HepG2 (cell line): Measurements from ENCODE around the gene GPR62. TPM values are rescaled to one million over a fixed set of nuclear protein-coding genes. Genes with fewer than 3 reads are reported as not detected.

ENCODE experiments used
- CREB1 ChIP-seq, 2 experiments: fragments of 450-650 bp in 1 of 2; IDR thresholded peaks; 2 replicates each; pipeline ENCODE4 v1.6.1; 2016 to 2017; ENCODE audit warnings: control low read depth in 1 of 2, mild to moderate bottlenecking in 1 of 2, missing compliant biosample characterization in 1 of 2, missing genetic modification characterization in 1 of 2
- NBN ChIP-seq: fragments of 450-650 bp; conservative IDR thresholded peaks from 2 replicates; pipeline ENCODE4 v1.6.1; 2017
- NR3C1 ChIP-seq: sonication (generic); formaldehyde crosslinking; IDR thresholded peaks from 2 replicates; pipeline ENCODE4 v1.4.0; 2020; ENCODE audit warnings: missing genetic modification reagents
- PAF1 ChIP-seq: IDR thresholded peaks from 2 replicates; pipeline ENCODE4 v1.6.1; 2016; ENCODE audit warnings: missing genetic modification reagents, missing compliant biosample characterization
- RARA ChIP-seq: IDR thresholded peaks from 2 replicates; pipeline ENCODE4 v1.6.1; 2016; ENCODE audit warnings: missing genetic modification reagents, missing compliant biosample characterization
- SNAPC2 ChIP-seq: sonication (generic); formaldehyde crosslinking; IDR thresholded peaks from 2 replicates; pipeline ENCODE4 v1.8.1; 2022; ENCODE audit warnings: mild to moderate bottlenecking, missing genetic modification reagents
- TCF12 ChIP-seq, 2 experiments: fragments of 450-650 bp in 1 of 2; sonication (generic) in 1 of 2; formaldehyde crosslinking in 1 of 2; IDR thresholded peaks; 2 replicates each; pipeline versions ENCODE4 v1.6.1 to v1.8.0; 2017 to 2022; ENCODE audit warnings: antibody characterized with exemption in 1 of 2, mild to moderate bottlenecking in 1 of 2, missing genetic modification reagents in 1 of 2, moderate library complexity in 1 of 2
- TCF7 ChIP-seq: sonication (generic); IDR thresholded peaks from 2 replicates; pipeline ENCODE4 v1.6.1; 2016; ENCODE audit warnings: antibody characterized with exemption, low read depth
- THAP11 ChIP-seq: IDR thresholded peaks from 2 replicates; pipeline ENCODE4 v1.6.1; 2016; ENCODE audit warnings: missing biosample characterization, missing genetic modification reagents
- ZMAT3 ChIP-seq: sonication (generic); formaldehyde crosslinking; conservative IDR thresholded peaks from 2 replicates; pipeline ENCODE4 v1.7.0; 2021; ENCODE audit warnings: missing genetic modification reagents
- ZNF543 ChIP-seq: sonication (generic); formaldehyde crosslinking; IDR thresholded peaks from 2 replicates; pipeline ENCODE4 v1.4.0; 2020; ENCODE audit warnings: mild to moderate bottlenecking, missing genetic modification reagents
- ZNF558 ChIP-seq: sonication (generic); formaldehyde crosslinking; IDR thresholded peaks from 2 replicates; pipeline ENCODE4 v1.9.0; 2022; ENCODE audit warnings: mild to moderate bottlenecking, missing genetic modification reagents, borderline replicate concordance
- ZNF724P ChIP-seq: sonication (generic); formaldehyde crosslinking; IDR thresholded peaks from 2 replicates; pipeline ENCODE4 v1.8.0; 2022; ENCODE audit warnings: missing genetic modification reagents, borderline replicate concordance
- polyA plus RNA-seq, 8 experiments: library from polyadenylated mRNA; depleted of rRNA in 3 of 8; stranded (reverse) in 7 of 8; unstranded in 1 of 8; fragments of >200 nt; fragmentation: Illumina TruSeq in 4 of 8; extraction: Trizol in 4 of 8; gene quantifications; 2 replicates each; pipeline versions ENCODE4 v1.2.1 to v1.2.3, GENCODE V29; 2011 to 2016; ENCODE audit warnings: low read depth in 4 of 8, missing spikeins in 1 of 8, mixed read lengths in 1 of 8; ENCODE audit not compliant: insufficient read depth in 1 of 8
- total RNA-seq, 5 experiments: library from RNA; depleted of rRNA; stranded (reverse); fragments of >200 nt; fragmentation: Illumina TruSeq; extraction: Trizol; gene quantifications; 2 replicates each; pipeline ENCODE4 v1.2.3, GENCODE V29; 2016; ENCODE audit warnings: low read depth in 1 of 5
- TF ChIP-seq, protein P1 (sequence below): sonication (generic); formaldehyde crosslinking; IDR thresholded peaks from 2 replicates; pipeline ENCODE4 v1.5.1; 2020; ENCODE audit warnings: missing genetic modification reagents, mild to moderate bottlenecking, borderline replicate concordance
- TF ChIP-seq, protein P2 (sequence below): sonication (generic); formaldehyde crosslinking; IDR thresholded peaks from 2 replicates; pipeline ENCODE4 v1.8.0; 2022; ENCODE audit warnings: mild to moderate bottlenecking, missing genetic modification reagents
- TF ChIP-seq, protein P3 (sequence below): IDR thresholded peaks from 2 replicates; pipeline ENCODE4 v1.6.1; 2016
- TF ChIP-seq, protein P4 (sequence below): sonication (generic); formaldehyde crosslinking; IDR thresholded peaks from 2 replicates; pipeline ENCODE4 v1.5.0; 2020; ENCODE audit warnings: mild to moderate bottlenecking, missing genetic modification reagents, moderate library complexity
- TF ChIP-seq, protein P5 (sequence below): sonication (generic); formaldehyde crosslinking; IDR thresholded peaks from 2 replicates; pipeline ENCODE4 v1.5.0; 2020; ENCODE audit warnings: missing genetic modification reagents

The GPR62 gene
- total and polyA plus RNA-seq, 2 of the 13 experiments (the other 11 are each of a cell fraction or from before 2014, with no cell fraction given), result not detected

DNA sequence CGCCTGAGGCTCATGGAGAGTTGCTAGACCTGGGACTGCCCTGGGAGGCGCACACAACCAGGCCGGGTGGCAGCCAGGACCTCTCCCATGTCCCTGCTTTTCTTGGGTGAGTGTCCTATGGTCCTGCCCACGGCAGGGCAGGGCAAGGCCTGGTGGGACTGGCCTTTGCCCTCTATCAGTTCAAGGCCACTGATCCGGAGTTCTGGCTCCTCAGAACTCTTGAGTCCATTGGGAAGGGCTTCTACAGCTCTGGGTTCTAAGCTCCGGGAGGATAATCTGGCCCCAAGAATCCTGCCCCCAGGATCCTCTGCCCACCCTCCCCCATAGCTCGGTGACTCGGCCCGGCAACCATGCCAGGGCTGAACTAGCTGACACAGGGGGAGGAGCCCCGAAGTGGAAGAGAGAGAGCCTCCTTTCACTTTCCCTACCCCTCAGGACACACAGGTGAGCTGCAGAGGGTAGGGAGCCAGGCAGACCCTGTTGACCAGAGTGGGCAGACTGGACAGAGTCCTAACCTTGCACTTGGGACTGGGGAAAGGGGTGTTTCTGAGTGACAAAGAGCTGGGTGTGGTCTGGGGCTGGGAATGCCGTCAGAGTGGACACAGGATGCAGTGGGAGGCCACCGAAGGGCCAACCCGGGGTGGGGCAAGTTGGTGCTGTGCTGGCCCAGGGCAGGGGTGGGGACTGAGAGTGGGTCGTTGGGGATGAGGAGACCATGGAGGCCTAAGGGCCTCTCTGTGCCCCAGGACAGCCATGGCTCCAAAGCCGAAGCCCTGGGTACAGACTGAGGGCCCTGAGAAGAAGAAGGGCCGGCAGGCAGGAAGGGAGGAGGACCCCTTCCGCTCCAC is 12.4 kb upstream of the GPR62 start (continued):
- TF ChIP-seq TCF12 (IDR thresholded peaks at IDR 0.05) (no peak), TCF12 (CRISPR knock-in tag; IDR thresholded peaks at IDR 0.05) (peak; percentile 80; the same call in 1 of the 2 replicates), NBN (no peak), RARA (CRISPR knock-in tag) (peak; percentile 83), TCF7 (no peak), ZNF724P (CRISPR knock-in tag) (no peak), SNAPC2 (CRISPR knock-in tag) (0 out of 2 replicates have a peak, but pooled peaks have one; percentile 18), ZMAT3 (CRISPR knock-in tag) (no peak), ZNF558 (CRISPR knock-in tag) (peak; percentile 36; the same call in 1 of the 2 replicates), THAP11 (CRISPR knock-in tag) (no peak), CREB1 (IDR thresholded peaks at IDR 0.05) (no peak), CREB1 (CRISPR knock-in tag; IDR thresholded peaks at IDR 0.05) (no peak), ZNF543 (peak; percentile 14; the same call in 1 of the 2 replicates), NR3C1 (no peak), PAF1 (no peak)
- TF ChIP-seq, protein P1, sequence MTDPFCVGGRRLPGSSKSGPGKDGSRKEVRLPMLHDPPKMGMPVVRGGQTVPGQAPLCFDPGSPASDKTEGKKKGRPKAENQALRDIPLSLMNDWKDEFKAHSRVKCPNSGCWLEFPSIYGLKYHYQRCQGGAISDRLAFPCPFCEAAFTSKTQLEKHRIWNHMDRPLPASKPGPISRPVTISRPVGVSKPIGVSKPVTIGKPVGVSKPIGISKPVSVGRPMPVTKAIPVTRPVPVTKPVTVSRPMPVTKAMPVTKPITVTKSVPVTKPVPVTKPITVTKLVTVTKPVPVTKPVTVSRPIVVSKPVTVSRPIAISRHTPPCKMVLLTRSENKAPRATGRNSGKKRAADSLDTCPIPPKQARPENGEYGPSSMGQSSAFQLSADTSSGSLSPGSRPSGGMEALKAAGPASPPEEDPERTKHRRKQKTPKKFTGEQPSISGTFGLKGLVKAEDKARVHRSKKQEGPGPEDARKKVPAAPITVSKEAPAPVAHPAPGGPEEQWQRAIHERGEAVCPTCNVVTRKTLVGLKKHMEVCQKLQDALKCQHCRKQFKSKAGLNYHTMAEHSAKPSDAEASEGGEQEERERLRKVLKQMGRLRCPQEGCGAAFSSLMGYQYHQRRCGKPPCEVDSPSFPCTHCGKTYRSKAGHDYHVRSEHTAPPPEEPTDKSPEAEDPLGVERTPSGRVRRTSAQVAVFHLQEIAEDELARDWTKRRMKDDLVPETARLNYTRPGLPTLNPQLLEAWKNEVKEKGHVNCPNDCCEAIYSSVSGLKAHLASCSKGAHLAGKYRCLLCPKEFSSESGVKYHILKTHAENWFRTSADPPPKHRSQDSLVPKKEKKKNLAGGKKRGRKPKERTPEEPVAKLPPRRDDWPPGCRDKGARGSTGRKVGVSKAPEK (CRISPR knock-in tag), result no peak
- TF ChIP-seq, protein P2, sequence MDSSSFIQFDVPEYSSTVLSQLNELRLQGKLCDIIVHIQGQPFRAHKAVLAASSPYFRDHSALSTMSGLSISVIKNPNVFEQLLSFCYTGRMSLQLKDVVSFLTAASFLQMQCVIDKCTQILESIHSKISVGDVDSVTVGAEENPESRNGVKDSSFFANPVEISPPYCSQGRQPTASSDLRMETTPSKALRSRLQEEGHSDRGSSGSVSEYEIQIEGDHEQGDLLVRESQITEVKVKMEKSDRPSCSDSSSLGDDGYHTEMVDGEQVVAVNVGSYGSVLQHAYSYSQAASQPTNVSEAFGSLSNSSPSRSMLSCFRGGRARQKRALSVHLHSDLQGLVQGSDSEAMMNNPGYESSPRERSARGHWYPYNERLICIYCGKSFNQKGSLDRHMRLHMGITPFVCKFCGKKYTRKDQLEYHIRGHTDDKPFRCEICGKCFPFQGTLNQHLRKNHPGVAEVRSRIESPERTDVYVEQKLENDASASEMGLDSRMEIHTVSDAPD (CRISPR knock-in tag), result peak; percentile 24; the same call in 1 of the 2 replicates
- TF ChIP-seq, protein P3, sequence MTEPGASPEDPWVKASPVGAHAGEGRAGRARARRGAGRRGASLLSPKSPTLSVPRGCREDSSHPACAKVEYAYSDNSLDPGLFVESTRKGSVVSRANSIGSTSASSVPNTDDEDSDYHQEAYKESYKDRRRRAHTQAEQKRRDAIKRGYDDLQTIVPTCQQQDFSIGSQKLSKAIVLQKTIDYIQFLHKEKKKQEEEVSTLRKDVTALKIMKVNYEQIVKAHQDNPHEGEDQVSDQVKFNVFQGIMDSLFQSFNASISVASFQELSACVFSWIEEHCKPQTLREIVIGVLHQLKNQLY (CRISPR knock-in tag), result no peak; the same call in 1 of the 2 replicates
- TF ChIP-seq, protein P4, sequence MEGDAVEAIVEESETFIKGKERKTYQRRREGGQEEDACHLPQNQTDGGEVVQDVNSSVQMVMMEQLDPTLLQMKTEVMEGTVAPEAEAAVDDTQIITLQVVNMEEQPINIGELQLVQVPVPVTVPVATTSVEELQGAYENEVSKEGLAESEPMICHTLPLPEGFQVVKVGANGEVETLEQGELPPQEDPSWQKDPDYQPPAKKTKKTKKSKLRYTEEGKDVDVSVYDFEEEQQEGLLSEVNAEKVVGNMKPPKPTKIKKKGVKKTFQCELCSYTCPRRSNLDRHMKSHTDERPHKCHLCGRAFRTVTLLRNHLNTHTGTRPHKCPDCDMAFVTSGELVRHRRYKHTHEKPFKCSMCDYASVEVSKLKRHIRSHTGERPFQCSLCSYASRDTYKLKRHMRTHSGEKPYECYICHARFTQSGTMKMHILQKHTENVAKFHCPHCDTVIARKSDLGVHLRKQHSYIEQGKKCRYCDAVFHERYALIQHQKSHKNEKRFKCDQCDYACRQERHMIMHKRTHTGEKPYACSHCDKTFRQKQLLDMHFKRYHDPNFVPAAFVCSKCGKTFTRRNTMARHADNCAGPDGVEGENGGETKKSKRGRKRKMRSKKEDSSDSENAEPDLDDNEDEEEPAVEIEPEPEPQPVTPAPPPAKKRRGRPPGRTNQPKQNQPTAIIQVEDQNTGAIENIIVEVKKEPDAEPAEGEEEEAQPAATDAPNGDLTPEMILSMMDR (CRISPR knock-in tag), result peak; percentile 12; the same call in 1 of the 2 replicates
- TF ChIP-seq, protein P5, sequence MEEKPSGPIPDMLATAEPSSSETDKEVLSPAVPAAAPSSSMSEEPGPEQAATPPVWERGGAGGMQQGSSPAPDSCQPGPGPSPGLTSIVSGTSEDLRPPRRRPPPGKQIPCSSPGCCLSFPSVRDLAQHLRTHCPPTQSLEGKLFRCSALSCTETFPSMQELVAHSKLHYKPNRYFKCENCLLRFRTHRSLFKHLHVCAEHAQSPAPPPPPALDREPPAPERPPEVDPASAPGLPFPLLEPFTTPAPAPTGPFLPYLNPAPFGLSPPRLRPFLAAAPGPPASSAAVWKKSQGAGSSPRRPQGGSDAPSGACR (CRISPR knock-in tag), result peak; percentile 2; the same call in 1 of the 2 replicates
